ENCODE measurements around the gene COPS6.
A peak's percentile ranks its signal among the peaks of the same experiment; 100 is the strongest.

Gene COPS6

DNA sequence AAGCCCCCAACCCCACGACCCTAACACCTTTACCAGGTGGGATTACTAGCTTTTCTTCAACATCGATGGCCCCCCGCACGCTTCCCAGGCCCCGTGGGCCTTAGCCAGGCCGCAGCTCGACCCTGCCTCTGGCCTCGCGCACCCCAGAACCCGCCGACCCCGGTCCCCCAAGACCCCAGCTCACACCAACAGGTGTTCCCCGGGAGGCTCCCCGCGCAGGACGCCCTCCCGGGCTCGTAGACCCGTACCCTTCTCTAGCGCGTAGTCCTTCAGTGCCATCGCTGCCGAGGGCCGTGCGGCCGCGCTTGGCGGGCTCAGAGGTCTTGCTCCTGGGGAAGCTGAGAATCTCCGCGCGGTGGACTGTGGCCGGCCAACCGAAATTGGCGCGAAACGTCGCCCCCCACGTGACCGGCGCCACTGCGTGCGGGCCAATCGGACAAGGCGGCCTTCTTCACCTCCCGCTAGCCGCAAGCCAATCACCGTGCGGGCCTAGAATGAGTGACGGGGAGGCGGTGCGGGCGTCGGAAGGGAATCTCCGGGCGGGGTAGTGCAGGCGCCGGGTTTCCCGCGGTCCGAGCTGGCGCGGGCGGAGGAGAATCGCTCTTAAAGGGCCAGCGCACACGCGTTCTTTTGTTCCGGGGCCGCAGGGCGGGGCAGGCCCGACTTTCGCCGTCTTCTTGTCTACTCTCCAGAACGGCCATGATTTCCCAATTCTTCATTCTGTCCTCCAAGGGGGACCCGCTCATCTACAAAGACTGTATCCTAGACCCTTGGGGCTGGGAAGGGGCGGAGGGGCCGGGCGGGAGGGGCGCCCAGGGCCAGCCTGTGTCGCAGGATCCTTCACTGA is 12.5 kb downstream of the COPS6 start, which contains the start of the genes AP4M1 and MCM7:
TSS of gene AP4M1 (plus strand) at position 628 of the 847 bp plus-strand sequence. CDS start at position 700, 72 bp downstream.
TSS of gene MCM7 (minus strand) at position 382 of the 847 bp plus-strand sequence. CDS start at position 279, 103 bp downstream.
- DNase-seq (ENCODE audit: low read depth in 2 of 2, low spot score in 1 of 2) = peak; percentile 88 to 93

DNA sequence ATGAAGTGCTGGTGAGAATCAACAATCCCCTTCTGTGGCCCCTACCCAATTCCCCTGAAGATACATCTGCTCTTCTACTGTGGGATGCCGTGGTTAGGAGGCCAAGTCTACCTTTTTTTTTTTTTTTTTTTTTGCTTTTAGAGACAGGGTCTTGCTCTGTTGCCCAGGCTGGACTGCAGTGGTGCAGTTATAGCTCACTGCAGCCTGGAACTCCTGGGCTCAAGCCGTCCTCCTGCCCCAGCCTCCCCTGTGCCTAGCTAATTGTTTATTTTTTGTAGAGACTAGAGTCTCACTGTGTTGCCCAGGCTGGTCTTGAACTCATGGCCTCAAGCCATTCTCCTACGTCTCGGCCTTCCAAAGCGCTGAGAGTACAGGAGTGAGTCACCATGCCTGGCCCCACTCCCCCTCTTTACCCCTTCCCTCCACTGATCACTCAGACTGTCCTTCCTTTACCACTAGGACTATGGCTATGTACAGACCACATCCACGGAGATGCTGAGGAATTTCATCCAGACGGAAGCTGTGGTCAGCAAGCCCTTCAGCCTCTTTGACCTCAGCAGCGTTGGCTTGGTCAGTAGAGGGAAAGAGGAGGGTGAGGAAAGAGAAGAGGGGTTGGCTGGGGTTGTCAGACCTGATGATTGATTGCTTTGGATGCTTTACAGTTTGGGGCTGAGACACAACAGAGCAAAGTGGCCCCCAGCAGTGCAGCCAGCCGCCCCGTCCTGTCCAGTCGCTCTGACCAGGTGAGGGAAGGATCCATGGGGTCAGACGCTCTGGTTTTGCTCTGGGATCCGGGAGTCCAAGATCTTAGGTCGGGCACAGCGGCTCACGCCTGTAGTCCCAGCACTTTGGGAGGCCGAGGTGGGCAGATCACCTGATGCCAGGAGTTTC is 14.4 kb downstream of the COPS6 start:
- DNase-seq (ENCODE audit: low read depth in 2 of 2, low spot score in 1 of 2) = no peak

DNA sequence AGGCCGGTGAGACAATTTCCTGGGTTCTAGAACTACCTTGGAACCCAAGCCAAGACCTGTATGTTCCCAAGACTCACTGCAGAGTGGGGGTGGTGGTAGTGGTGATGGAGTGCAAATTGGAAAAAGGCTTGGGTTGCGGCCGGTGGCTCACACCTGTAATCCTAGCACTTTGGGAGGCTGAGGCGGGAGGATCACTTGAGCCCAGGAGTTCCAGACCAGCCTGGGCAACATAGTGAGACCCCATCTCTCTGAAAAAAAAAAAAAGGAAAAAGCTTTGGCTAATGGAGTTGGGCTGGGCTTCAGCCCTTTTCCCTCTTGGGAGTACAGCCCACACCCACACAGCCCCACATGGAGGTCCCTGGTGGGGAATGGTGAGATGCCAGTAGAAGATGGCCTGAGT is 16.8 kb downstream of the COPS6 start:
- no peak for DNase-seq (ENCODE audit: low read depth in 2 of 2, low spot score in 1 of 2)

DNA sequence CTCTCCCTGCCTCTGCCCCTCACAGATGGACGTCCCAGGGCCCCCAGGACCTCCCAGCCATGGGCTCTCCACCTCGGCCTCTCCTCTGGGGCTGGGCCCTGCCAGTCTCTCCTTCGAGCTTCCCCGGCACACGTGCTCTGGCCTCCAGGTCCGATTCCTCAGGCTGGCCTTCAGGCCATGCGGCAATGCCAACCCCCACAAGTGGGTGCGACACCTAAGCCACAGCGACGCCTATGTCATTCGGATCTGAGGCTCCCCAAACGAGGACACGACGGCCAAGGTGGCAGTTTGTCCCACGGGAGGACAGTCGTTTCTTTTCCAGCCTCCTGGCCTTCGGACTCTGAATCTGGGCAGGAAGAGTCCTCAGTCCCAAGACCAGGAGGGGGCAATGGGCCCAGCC is 17.9 kb downstream of the COPS6 start:
- DNase-seq (ENCODE audit: low read depth in 2 of 2, low spot score in 1 of 2) = no peak

DNA sequence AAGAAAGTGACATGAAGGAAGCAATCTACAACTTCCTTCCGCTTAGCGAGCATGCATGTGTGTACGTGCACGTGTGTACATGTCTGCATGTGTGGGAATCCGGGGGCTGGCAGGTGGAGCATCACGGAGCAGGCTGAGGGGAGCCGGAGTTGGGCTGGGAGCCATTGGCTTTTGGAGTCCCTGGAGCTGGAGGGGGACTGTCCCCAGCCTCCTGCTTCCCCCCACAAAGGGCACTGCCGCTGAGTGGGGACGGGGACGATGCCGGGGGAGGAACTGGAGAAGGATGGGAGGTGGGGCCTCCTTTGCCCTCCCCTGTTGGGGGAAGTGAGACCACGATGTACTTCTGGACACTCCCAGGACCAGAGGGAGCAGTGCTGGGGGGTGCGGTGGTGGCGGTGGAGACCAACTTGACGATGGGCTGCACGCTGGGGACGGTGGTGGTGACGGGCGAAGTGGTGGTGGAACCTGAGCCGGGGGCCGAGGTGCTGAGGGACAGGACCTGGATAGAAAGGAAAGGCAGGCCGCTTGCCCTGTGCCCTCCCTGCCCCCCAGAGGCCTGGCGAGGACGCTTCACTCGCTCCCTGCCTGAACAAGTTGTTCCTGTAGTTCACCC is 18.5 kb downstream of the COPS6 start:
- no peak for DNase-seq (ENCODE audit: low read depth in 2 of 2, low spot score in 1 of 2)

DNA sequence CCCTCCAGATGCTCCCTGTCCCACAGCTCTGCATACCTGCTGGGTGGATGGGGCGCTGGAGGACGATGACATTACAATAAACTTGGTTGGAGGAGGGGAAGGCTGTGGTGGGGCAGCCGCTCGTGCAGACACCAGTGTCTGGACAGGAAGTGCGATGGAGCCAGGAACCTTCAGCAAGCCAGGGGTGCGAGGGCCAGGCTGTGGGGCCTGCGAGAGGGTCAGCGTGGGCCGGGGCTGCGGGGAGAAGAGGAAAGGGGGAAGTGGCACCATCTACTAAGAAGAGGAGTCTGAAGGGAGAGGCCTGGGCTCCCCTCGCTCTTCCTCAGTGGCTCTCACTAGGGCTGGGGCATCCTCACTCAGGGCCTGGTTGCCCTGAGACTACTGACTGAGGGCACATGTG is 19.1 kb downstream of the COPS6 start:
- DNase-seq (ENCODE audit: low read depth in 2 of 2, low spot score in 1 of 2) = no peak

DNA sequence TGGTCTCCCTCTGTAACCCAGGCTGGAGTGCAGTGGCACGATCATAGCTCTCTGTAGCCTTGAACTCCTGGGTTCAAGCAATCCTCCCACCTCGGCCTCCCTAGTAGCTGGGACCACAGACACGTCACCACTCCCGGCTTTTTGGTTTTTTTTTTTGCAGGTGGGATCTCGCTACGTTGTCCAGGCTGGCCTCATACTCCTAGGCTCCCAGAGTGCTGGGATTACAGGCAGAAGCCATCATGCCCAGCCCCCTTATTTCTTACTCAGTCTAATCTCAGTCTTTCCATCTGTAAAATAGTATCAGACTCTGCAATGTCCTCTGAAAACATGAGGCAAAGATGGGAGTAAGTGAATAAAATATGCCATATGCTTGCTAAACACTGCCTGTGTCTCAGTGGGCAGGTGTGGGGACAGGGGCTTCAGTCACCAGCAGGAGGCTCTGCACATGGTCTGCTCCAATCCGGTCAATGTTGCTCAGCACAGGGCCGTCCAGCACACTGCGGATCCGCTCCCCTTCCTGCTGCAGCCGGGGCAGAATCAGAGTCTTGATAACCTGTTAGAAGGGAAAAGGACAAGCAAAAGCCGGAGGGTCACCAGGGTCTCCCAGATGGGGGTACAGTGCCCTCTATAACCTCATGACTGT is 20.9 kb downstream of the COPS6 start:
- no peak for DNase-seq (ENCODE audit: low read depth in 2 of 2, low spot score in 1 of 2)

DNA sequence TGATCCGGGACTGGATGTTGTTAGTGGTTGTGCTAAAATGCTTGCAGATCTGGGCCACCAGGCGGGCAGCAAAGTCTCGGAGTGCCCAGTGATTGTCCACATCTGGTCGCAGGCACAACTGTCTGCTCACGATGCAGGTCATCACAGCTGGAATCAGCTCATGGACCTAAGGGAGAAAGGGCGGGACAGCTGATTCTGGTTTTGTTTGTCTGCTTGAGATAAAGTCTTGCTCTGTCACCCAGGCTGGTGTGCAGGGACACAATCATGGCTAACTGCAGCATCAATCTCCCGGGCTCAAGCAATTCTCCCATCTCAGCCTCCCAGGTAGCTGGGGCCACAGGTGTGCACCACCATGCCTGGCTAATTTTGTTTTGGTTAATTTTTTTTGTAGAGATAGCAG is 22.4 kb downstream of the COPS6 start:
- no peak for DNase-seq (ENCODE audit: low read depth in 2 of 2, low spot score in 1 of 2)

DNA sequence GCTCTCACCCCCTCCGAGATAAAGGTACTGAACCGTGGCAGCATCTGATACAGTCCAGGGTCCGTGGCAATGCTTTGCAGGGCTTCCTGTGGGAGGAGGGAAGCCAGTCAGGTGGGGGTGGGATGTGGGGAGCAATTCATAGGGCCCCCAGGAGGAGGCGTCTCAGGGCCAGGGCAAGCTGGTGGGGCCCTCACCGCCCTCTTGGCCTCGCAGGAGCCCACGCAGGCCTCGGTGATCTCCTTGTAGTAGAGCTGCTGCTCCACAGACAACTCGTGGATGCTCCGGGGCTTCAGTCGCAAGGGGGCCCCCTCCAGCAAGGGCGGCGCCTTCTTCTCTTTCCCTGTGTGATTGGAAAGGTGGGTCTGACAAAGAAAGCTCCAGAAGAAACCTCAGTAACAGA is 23.1 kb downstream of the COPS6 start:
- DNase-seq (ENCODE audit: low read depth in 2 of 2, low spot score in 1 of 2) = no peak

DNA sequence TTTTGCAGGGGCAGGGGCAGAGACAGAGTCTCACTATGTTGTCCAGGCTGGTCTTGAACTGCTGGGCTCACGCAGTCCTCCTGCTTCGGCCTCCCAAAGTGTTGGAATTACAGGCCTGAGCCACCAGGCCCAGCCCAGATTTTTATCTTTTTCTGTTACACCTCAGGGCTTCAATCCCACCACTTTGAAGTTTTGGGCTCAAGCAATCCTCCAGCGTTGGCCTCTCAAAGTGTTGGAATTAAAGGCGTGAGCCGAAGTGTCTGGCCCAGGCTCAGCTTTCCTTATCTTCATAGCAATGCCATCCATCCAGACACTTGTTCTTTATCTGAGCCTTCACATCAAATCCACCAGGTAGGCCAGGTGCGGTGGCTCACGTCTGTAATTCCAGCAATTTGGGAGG is 26.3 kb downstream of the COPS6 start:
- DNase-seq (ENCODE audit: low read depth in 2 of 2, low spot score in 1 of 2) = no peak

DNA sequence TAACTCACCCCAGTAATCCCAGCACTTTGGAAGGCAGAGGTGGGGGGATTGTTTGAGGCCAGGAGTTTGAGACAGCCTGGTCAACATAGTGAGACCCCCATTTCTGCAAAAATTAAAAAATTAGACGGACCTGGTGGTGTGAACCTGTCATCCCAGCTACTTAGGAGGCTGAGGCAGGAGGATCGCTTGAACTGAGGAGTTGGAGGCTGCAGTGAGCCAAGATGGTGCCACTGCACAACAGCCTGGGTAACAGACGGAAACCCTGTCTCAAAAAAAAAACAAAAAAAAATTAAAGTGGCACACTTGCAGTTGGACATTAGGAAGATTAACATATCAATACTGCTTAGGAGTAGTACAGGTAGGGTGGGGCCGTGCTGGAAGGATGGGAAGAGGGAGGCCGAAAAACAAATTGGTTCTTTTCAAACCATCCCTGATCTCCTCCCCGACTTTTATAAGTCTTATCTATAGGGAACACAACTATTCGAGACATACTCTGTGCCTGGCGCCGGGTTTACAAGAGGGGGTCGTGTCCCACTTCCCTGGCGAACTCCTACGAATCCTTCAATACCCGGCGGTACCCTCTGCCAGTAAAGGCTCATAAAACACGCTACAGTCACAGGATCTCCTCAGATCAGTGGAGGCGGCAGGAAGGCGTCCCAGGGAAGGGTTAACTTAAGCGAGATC is 29.8 kb downstream of the COPS6 start:
- DNase-seq (ENCODE audit: low read depth in 2 of 2, low spot score in 1 of 2) = no peak

DNA sequence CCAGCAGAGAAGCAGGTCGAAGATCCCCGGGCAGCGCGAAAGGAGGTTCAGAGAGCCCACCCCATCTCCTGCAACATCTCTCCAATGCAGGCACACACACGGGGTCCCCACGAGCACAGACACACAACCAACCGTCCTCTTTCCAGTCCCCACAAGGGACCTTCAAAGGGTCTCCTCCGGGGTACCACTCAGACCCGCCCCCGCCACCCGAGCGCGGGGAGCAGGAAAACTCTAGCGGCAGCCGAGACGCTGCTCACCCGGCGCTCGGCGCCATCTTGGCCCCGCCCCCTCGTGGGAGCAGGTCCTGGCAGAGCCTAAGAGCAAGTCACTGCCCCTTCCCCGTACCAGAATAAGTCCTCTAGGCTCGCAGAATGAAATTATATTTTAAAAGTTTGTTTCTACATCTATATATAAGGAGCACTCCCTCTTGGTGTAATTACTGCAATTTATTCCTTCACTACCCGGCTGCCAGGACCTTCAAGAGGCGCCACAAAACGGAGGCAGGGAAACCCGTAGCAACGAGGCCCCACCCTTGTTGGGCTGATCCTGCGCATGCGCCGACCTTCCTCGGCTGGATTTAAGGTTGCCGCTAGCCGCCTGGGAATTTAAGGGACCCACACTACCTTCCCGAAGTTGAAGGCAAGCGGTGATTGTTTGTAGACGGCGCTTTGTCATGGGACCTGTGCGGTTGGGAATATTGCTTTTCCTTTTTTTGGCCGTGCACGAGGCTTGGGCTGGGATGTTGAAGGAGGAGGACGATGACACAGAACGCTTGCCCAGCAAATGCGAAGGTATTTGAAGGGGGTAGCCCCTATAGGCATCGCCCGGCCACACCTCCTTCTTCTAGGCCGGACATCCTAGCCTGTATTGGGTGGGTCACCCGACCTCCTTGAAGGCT is 30.6 kb downstream of the COPS6 start, which contains the start of the genes CNPY4 and TAF6:
TSS of gene CNPY4 (plus strand) at position 563 of the 898 bp plus-strand sequence. CDS start at position 674, 111 bp downstream.
TSS of gene TAF6 (minus strand) at position 287 of the 898 bp plus-strand sequence. CDS start 5,149 bp downstream, outside the sequence.
- peak; percentile 92 for DNase-seq (ENCODE audit: low read depth in 2 of 2, low spot score in 1 of 2)

DNA sequence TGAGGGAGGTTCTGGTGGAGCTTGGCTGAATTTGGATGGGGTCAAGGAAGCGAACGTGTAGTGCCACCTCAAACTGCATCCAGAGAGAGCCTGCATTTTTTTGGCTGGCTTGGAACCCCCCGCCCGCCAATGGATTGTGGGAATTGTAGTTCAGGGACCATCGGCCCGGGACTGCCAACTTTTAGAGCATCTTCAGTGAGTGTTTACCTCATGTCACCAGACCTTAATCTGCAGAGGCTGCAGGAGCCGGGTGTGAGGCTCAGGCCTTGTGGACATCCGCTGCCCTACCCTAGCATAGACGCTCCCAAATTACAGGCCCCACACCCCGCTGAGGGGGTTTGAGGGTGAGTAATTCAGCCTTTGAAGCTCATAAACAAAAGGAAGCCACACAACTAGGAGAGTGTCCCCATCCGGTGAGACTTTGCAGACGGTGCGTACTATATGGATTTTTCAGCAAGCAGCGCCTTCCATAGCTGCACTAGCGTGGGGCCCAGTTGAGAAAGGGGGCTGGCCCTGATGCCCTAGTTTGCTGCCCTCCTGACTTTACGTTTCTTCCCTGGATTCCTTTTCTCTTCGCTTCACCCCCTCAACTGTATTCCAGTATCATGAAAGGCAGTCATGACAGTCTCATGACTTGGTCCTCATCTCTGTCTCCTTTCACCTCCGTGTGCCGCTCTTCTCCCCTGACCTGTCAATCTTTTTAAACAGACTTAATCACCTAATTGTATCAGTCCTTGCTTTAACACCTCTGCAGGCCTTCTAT is 31.4 kb downstream of the COPS6 start:
- DNase-seq (ENCODE audit: low read depth in 2 of 2, low spot score in 1 of 2) = no peak

DNA sequence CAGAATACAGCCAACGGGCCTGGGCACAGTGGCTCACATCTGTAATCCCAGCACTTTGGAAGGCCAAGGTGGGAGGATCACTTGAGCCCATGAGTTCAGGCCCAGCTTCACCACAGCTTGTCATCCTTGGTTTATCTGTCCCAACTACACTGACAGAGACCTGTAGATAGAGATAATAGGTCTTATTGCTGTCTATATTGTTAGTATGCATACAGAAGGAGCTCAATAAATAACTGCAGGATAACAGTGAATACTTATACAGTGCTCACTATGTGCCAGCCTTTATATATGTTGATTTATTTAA is 31.9 kb downstream of the COPS6 start:
- no peak for DNase-seq (ENCODE audit: low read depth in 2 of 2, low spot score in 1 of 2)

DNA sequence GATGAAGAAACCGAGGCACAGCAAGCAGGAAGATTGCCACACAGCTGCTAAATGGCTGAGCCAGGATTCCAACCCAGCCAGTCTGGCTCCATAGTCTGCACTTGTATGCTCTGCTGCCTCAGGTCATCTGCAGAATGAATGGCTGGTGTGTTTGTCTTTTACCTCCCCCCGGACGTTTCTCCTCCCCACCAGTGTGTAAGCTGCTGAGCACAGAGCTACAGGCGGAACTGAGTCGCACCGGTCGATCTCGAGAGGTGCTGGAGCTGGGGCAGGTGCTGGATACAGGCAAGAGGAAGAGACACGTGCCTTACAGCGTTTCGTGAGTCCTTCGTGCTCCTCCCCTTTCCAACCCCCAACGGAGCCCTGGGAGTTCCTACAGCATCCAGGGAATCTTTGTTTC is 33.3 kb downstream of the COPS6 start:
- DNase-seq (ENCODE audit: low read depth in 2 of 2, low spot score in 1 of 2) = no peak

DNA sequence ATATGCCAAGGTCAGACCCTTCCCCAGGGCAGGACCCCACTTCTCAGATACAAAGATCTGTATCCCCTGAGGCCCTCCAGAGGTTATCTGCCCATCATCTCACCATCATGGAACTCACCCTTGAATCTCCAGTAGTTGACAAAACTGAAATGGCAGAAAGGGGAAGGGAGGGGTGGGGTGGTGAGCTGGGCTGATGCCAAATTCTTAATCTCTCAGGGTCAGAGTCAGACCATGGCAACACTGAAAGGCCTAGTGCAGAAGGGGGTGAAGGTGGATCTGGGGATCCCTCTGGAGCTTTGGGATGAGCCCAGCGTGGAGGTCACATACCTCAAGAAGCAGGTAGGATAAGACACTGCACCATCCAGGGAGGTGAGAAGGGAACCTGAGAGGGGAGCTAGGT is 33.8 kb downstream of the COPS6 start:
- no peak for DNase-seq (ENCODE audit: low read depth in 2 of 2, low spot score in 1 of 2)

DNA sequence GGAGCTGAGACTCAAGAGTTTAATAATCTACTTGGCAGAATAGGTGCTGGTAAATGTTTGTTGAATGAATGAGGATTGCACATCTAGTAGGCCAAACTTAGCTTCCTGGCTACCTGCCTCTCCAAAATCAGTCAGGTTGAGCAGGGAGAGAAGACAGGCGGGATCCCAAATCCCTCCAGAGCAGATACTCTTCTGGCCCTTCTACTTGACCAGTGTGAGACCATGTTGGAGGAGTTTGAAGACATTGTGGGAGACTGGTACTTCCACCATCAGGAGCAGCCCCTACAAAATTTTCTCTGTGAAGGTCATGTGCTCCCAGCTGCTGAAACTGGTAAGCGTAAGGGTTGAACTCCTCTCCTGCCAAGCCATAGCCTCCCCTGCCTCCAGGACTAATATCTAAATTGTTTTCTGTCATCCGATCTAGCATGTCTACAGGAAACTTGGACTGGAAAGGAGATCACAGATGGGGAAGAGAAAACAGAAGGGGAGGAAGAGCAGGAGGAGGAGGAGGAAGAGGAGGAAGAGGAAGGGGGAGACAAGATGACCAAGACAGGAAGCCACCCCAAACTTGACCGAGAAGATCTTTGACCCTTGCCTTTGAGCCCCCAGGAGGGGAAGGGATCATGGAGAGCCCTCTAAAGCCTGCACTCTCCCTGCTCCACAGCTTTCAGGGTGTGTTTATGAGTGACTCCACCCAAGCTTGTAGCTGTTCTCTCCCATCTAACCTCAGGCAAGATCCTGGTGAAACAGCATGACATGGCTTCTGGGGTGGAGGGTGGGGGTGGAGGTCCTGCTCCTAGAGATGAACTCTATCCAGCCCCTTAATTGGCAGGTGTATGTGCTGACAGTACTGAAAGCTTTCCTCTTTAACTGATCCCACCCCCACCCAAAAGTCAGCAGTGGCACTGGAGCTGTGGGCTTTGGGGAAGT is 35.8 kb downstream of the COPS6 start:
- DNase-seq (ENCODE audit: low read depth in 2 of 2, low spot score in 1 of 2) = no peak
